ENCODE measurements around the gene LMO1.

DNA sequence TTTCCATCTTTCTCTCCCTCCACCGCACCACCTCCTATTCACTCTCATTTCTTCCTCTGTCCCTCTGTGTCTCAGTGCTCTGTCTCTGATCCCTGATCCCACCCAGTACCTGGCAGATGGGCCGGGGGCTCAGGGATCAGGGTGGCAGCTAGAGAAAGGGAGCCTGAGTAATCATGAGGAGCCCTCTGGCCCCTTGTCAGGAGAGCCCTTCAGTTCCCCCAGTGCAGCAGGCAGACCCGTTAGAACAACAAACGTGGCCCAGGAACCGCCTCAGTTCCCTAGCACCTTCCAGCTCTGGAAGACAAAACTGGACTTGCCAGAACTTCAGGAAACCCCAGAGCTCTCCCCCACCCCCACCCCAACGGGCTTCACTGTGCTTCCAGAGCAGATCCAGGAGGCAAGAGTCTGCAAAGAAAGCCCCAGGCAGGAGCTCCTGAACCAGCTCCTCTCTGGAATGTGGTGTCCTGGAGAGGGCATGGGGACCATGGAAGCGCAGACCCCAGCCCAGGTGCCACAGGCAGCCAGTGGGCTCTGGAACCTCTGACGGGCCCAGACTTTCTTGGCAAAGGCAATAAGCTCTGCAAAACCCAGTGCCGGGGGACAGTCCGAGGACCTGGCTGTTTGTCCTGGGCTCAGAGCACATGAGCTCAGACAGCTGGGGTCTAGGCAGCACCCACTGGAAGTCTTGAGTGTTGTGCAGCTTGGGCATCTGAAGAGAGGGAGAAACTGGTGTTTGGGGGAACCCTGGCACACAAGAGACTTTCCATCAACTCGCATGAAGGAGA, 43.2 kb downstream of the LMO1 start:
- TF ChIP-seq, protein P1, sequence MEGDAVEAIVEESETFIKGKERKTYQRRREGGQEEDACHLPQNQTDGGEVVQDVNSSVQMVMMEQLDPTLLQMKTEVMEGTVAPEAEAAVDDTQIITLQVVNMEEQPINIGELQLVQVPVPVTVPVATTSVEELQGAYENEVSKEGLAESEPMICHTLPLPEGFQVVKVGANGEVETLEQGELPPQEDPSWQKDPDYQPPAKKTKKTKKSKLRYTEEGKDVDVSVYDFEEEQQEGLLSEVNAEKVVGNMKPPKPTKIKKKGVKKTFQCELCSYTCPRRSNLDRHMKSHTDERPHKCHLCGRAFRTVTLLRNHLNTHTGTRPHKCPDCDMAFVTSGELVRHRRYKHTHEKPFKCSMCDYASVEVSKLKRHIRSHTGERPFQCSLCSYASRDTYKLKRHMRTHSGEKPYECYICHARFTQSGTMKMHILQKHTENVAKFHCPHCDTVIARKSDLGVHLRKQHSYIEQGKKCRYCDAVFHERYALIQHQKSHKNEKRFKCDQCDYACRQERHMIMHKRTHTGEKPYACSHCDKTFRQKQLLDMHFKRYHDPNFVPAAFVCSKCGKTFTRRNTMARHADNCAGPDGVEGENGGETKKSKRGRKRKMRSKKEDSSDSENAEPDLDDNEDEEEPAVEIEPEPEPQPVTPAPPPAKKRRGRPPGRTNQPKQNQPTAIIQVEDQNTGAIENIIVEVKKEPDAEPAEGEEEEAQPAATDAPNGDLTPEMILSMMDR (IDR thresholded peaks at IDR 0.05), result no peak
- no peak for TF ChIP-seq POLR2A (IDR thresholded peaks at IDR 0.05)

Measured in right lobe of liver (tissue), 4 donors.